Mesothelial cell of epicardium (in vitro differentiated cells): Measurements from ENCODE around the gene TESK2. TPM values are rescaled to one million over a fixed set of nuclear protein-coding genes. Genes with fewer than 3 reads are reported as not detected.
"Not testable (repeated sequence)": the region's sequence is repeated elsewhere in the genome, so short reads cannot be mapped to it uniquely, and the experiment has no call there.

ENCODE experiments used
- DNase-seq, 2 experiments: peaks; one replicate each; pipeline ENCODE4 v3.0.0; 2021; ENCODE audit warnings: low spot score in 2 of 2; ENCODE audit not compliant: unreplicated experiment in 2 of 2
- H3K27ac Mint-ChIP-seq: 2 replicates; pipeline ENCODE4 v1.8.0; 2021; ENCODE audit warnings: mixed read lengths
- H3K27me3 Mint-ChIP-seq: 2 replicates; pipeline ENCODE4 v1.8.0; 2021; ENCODE audit warnings: low read depth, mixed read lengths
- H3K36me3 Mint-ChIP-seq: 2 replicates; pipeline ENCODE4 v1.8.0; 2021; ENCODE audit warnings: mixed read lengths
- H3K4me1 Mint-ChIP-seq: 2 replicates; pipeline ENCODE4 v1.8.0; 2021; ENCODE audit warnings: mixed read lengths
- H3K4me3 Mint-ChIP-seq: 2 replicates; pipeline ENCODE4 v1.8.0; 2021; ENCODE audit warnings: mild to moderate bottlenecking, moderate library complexity, mixed read lengths
- H3K9me3 Mint-ChIP-seq: 2 replicates; pipeline ENCODE4 v1.8.0; 2021; ENCODE audit warnings: mixed read lengths
- total RNA-seq: library from RNA; stranded (reverse); gene quantifications from 3 replicates; pipeline ENCODE4 v1.2.1, GENCODE V29; 2021
- TF ChIP-seq, protein P1 (sequence below): fragments of 200-600 bp; sonication (generic); IDR thresholded peaks from one replicate; pipeline ENCODE4 v1.5.0; 2021; ENCODE audit warnings: antibody characterized with exemption; ENCODE audit not compliant: unreplicated experiment

Gene TESK2
- total RNA-seq, 1 donor from 2014 or later, result 4.3 TPM

DNA sequence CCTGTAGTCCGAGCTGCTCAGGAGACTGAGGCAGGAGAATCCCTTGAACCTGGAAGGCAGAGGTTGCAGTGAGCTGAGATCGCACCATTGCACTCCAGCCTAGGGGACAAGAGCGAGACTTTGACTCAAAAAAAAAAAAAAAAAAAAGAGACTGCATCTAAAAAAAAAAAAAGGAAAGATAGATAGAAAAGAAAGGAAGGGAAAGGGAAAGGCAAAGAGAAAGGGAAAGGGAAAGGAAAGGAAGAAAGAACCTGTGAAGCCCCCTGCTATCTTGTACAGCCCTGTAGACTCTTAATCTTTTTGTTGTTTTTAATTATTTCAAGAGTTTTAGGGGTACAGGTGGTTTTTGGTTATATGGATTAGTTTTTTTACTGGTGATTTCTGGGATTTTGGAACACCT is 104.7 kb downstream of the TESK2 start:
- Mint-ChIP-seq H3K4me1 (no peaks in the 10 kb centered on the region), H3K27me3 (no peaks in the 10 kb centered on the region), H3K9me3 (no peaks in the 10 kb centered on the region), H3K36me3 (no peaks in the 10 kb centered on the region), H3K4me3 (no peak overlapping the region), H3K27ac (no peak overlapping the region)
- no peak for DNase-seq
- TF ChIP-seq, protein P1, sequence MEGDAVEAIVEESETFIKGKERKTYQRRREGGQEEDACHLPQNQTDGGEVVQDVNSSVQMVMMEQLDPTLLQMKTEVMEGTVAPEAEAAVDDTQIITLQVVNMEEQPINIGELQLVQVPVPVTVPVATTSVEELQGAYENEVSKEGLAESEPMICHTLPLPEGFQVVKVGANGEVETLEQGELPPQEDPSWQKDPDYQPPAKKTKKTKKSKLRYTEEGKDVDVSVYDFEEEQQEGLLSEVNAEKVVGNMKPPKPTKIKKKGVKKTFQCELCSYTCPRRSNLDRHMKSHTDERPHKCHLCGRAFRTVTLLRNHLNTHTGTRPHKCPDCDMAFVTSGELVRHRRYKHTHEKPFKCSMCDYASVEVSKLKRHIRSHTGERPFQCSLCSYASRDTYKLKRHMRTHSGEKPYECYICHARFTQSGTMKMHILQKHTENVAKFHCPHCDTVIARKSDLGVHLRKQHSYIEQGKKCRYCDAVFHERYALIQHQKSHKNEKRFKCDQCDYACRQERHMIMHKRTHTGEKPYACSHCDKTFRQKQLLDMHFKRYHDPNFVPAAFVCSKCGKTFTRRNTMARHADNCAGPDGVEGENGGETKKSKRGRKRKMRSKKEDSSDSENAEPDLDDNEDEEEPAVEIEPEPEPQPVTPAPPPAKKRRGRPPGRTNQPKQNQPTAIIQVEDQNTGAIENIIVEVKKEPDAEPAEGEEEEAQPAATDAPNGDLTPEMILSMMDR, result no peak

DNA sequence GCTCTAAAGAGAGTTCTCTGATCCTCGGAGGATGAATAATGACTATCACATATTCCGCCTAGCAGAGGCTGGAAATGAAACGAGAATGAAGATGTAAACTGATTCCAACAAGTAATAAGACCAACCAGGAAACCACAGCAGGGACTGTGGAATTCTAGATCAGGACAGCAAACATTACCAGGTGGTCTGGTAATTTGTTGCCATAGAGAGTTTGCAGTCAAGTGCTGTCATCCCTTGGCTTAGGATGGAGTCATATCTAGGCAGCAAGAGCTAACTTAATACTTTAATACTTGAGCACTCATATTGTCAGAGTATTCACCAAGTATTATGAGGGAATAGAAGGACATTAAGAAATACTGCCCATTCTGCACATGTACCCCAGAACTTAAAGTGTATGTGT is 105.7 kb downstream of the TESK2 start:
- no peaks in the 10 kb centered on the region for H3K36me3 Mint-ChIP-seq
- H3K9me3 Mint-ChIP-seq, result no peaks in the 10 kb centered on the region
- H3K27ac Mint-ChIP-seq, result no peak overlapping the region
- TF ChIP-seq, protein P1, result no peak
- H3K4me3 Mint-ChIP-seq, result no peak overlapping the region
- no peaks in the 10 kb centered on the region for H3K4me1 Mint-ChIP-seq
- no peak for DNase-seq
- H3K27me3 Mint-ChIP-seq, result no peaks in the 10 kb centered on the region

DNA sequence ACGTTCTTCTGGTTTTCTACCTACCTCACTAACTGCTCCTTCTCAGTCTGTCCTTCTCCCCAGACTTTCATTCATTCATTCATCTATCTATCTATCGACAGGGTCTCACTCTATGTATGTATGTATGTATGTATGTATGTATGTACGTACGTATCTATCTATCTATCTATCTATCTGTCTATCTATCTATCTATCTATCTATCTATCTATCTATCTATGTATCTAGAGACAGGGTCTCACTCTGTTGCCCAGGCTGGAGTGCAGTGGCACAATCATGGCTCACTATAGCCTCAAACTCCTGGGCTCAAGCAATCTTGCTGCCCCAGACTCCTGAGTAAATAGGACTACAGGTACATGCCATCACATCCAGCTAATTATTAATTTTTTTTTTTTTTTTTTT is 106.8 kb downstream of the TESK2 start:
- H3K4me1 Mint-ChIP-seq, H3K27ac Mint-ChIP-seq, H3K9me3 Mint-ChIP-seq, H3K4me3 Mint-ChIP-seq, H3K27me3 Mint-ChIP-seq, DNase-seq, H3K36me3 Mint-ChIP-seq: not testable (repeated sequence)

DNA sequence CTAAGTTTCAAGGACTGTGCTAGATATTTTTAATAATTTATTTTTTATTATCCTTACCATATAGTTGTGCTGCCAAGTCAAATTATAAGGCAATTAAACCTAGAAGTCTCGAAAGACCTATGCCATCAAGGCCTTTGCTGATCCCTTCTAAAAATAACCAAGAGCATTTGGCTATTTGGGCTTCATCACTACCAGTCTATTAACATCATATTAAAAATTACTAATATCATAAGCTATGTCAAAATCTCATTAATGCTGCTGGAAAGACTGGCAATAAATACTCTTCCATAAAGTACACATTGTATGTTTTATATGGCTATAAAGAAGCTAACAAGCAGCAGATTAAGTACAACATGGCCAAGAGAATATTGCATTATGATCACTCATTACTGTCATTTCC is 107.8 kb downstream of the TESK2 start:
- Mint-ChIP-seq H3K36me3 (no peaks in the 10 kb centered on the region), H3K27ac (no peak overlapping the region), H3K9me3 (no peaks in the 10 kb centered on the region), H3K4me1 (no peaks in the 10 kb centered on the region), H3K4me3 (no peak overlapping the region), H3K27me3 (no peaks in the 10 kb centered on the region)
- TF ChIP-seq, protein P1, result no peak
- no peak for DNase-seq

DNA sequence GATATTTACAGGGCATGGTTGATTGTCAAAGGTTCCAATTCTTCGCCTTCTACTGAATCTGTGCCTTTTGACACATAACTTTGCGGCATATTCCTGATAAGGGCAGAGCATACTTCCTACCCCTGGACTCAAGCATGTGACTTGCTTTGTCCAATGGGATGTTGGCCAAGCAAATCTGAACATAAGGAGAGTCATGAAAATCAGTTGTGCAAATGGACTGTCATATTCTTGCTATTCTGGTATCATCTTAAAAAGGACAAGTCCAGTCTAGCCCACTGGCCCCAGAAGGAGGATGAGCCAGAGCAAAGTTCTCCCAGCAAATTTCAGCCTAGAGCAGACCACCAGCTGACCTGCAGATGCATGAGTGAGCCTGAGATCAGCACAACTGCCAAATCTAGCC is 109.7 kb downstream of the TESK2 start:
- no peak for DNase-seq
- TF ChIP-seq, protein P1, result no peak
- no peaks in the 10 kb centered on the region for H3K4me1 Mint-ChIP-seq
- no peaks in the 10 kb centered on the region for H3K9me3 Mint-ChIP-seq
- H3K4me3 Mint-ChIP-seq, result no peak overlapping the region
- no peak overlapping the region for H3K27ac Mint-ChIP-seq
- no peaks in the 10 kb centered on the region for H3K36me3 Mint-ChIP-seq
- H3K27me3 Mint-ChIP-seq, result no peaks in the 10 kb centered on the region

DNA sequence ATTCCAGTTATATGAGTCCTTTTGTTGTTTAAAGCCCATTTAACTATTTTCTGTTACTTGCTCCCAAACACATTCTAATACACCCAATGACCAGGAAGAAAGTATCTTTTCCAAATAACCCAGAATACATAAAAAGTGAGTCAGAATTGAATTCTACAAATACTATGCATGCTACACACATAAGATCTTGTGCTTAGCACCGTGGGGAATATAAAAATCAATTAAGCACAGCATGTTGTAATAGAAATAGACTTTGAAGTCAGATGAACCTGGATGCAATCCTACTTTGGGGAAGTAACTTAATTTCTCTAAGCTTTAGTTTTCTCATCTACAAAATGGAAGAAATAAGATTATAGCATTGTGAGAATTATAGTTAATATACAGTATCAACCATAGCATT is 110.2 kb downstream of the TESK2 start:
- Mint-ChIP-seq H3K9me3 (no peaks in the 10 kb centered on the region), H3K36me3 (no peaks in the 10 kb centered on the region), H3K4me3 (no peak overlapping the region), H3K4me1 (no peaks in the 10 kb centered on the region), H3K27me3 (no peaks in the 10 kb centered on the region), H3K27ac (no peak overlapping the region)
- TF ChIP-seq, protein P1, result no peak
- no peak for DNase-seq
